NCI-H2227 treated with DMSO at 0.1 percent for 48 hours (cell line): ENCODE data around the gene STUM.
"Not testable (repeated sequence)": the region's sequence is repeated elsewhere in the genome, so short reads cannot be mapped to it uniquely, and the experiment has no call there.

Experiments used
- DNase-seq: peaks from one replicate; lab custom pipeline; 2025; lab: John Stamatoyannopoulos, UW

STUM gene

GRCh38 chr1:226581650-226582330 is 33.2 kb downstream of the STUM start:
- no peak for DNase-seq

GRCh38 chr1:226582966-226583365 is 34.4 kb downstream of the STUM start:
- no peak for DNase-seq

- DNase-seq: no peak
These were observed 35.6 kb downstream of the STUM start for GRCh38 chr1:226584164-226584563.

GRCh38 chr1:226586116-226586515 is 37.6 kb downstream of the STUM start:
- no peak for DNase-seq

GRCh38 chr1:226586650-226587422 is 38.3 kb downstream of the STUM start:
- no peak for DNase-seq

- no peak for DNase-seq
These were observed 39.9 kb downstream of the STUM start for GRCh38 chr1:226588484-226588883.

- DNase-seq: no peak
These were observed 40.6 kb downstream of the STUM start for GRCh38 chr1:226589008-226589733.

- DNase-seq: no peak
These were observed 42.0 kb downstream of the STUM start for GRCh38 chr1:226590614-226591013.

- DNase-seq: no peak
These were observed 45.0 kb downstream of the STUM start for GRCh38 chr1:226593541-226593940.

GRCh38 chr1:226596531-226597165 is 48.1 kb downstream of the STUM start:
- no peak for DNase-seq

- DNase-seq: no peak
These were observed 49.3 kb downstream of the STUM start for GRCh38 chr1:226597616-226598454.

- DNase-seq: no peak
These were observed 49.9 kb downstream of the STUM start for GRCh38 chr1:226598455-226598849.

- not testable (repeated sequence) for DNase-seq
These were observed 50.4 kb downstream of the STUM start for GRCh38 chr1:226598955-226599354.

- DNase-seq: no peak
These were observed 51.2 kb downstream of the STUM start for GRCh38 chr1:226599636-226600238.

- DNase-seq: no peak
These were observed 51.7 kb downstream of the STUM start for GRCh38 chr1:226600254-226600653.

GRCh38 chr1:226601456-226601855 is 52.9 kb downstream of the STUM start:
- DNase-seq: no peak

- no peak for DNase-seq
These were observed 53.8 kb downstream of the STUM start for GRCh38 chr1:226602186-226603021.

GRCh38 chr1:226603022-226603857 is 54.7 kb downstream of the STUM start:
- DNase-seq: no peak

- DNase-seq: no peak
These were observed 55.4 kb downstream of the STUM start for GRCh38 chr1:226603858-226604559.
